Sciatic nerve (tissue), 2 donors: ENCODE results near the gene NACAD. TPM values are rescaled to one million over a fixed set of nuclear protein-coding genes. Genes with fewer than 3 reads are reported as not detected.
"Not testable (repeated sequence)": the region's sequence is repeated elsewhere in the genome, so short reads cannot be mapped to it uniquely, and the experiment has no call there.

Source experiments
- ATAC-seq: fragments of 200-7000 bp; cut with Tn5 transposase; one replicate; pipeline ENCODE4 v1.9.1; 2020; ENCODE audit warnings: mild to moderate bottlenecking, moderate library complexity
- DNase-seq: peaks from one replicate; pipeline ENCODE4 v3.0.0-alpha.2; 2020; ENCODE audit warnings: low spot score
- intact Hi-C: fragments of 100-400 bp; cut with DNase I; formaldehyde crosslinking; loops from one replicate; pipeline ENCODE4 v1.14.2; 2022
- total RNA-seq: library from RNA; stranded (reverse); fragmentation: NEBNext Ultra II Directional; extraction: Animal tissue kit (Norgen Biotek cat#: 25700); gene quantifications from one replicate; pipeline ENCODE4 v1.2.1, GENCODE V29; 2021
- donor health status: DM: no; HTN: no; CAD: no.
- donor health status: DM: no; HTN: no; CAD: no.

The NACAD gene
- total RNA-seq, 1 donor from 2014 or later: 12.0 TPM

GRCh38 chr7:45035371-45035770, 53.4 kb downstream of the NACAD start:
- no peak for ATAC-seq
- intact Hi-C loops: no loop called here

GRCh38 chr7:45034710-45035109, 54.1 kb downstream of the NACAD start:
- intact Hi-C loops, DNase-seq, ATAC-seq: not testable (repeated sequence)

More at GRCh38 chr7:45035371-45035770, 53.4 kb downstream of the NACAD start:
- DNase-seq: no peak

GRCh38 chr7:45033931-45034290, 54.9 kb downstream of the NACAD start:
- intact Hi-C loops: no loop called here
- ATAC-seq: peak; percentile 68
- DNase-seq: no peak

- peak; percentile 30 for ATAC-seq
- intact Hi-C loops: no loop called here
- no peak for DNase-seq
These were observed 55.4 kb downstream of the NACAD start for GRCh38 chr7:45033261-45033930.

GRCh38 chr7:45032421-45032820, 56.3 kb downstream of the NACAD start:
- intact Hi-C loops: no loop called here
- ATAC-seq (no peak), DNase-seq (no peak)

- intact Hi-C loops: no loop called here
- ATAC-seq (no peak), DNase-seq (no peak)
These were observed 56.9 kb downstream of the NACAD start for GRCh38 chr7:45031829-45032228.

Other genes with a start within 250 kb of the NACAD start
- 159 TPM for gene H2AZ2, start 240.9 kb downstream of the NACAD start, total RNA-seq
- gene PURB, start 203.4 kb downstream of the NACAD start, total RNA-seq: 27.6 TPM
- 8.8 TPM for gene MYO1G, start 110.0 kb downstream of the NACAD start, total RNA-seq
- 42.9 TPM for gene CCM2, start 88.8 kb downstream of the NACAD start, total RNA-seq
- gene TBRG4, start 22.7 kb upstream of the NACAD start, total RNA-seq: 39.5 TPM
- gene RAMP3, start 68.8 kb upstream of the NACAD start, total RNA-seq: 59.6 TPM